GM08714 (cell line): ENCODE results near the gene ANP32B.
A peak's percentile ranks its signal among the peaks of the same experiment; 100 is the strongest.
"Not testable (repeated sequence)": the region's sequence is repeated elsewhere in the genome, so short reads cannot be mapped to it uniquely, and the experiment has no call there.

Source experiments
- H3K4me3 ChIP-seq: fragments of 200-500 bp; sonication (Bioruptor generic); 2 replicates; pipeline ENCODE4 v1.5.1; 2014; ENCODE audit warnings: mild to moderate bottlenecking, low read length, inconsistent platforms
- ZNF274 ChIP-seq: IDR thresholded peaks from 2 replicates; pipeline ENCODE4 v1.6.1; 2012; ENCODE audit warnings: mild to moderate bottlenecking, low read depth, low read length

The ANP32B gene

DNA sequence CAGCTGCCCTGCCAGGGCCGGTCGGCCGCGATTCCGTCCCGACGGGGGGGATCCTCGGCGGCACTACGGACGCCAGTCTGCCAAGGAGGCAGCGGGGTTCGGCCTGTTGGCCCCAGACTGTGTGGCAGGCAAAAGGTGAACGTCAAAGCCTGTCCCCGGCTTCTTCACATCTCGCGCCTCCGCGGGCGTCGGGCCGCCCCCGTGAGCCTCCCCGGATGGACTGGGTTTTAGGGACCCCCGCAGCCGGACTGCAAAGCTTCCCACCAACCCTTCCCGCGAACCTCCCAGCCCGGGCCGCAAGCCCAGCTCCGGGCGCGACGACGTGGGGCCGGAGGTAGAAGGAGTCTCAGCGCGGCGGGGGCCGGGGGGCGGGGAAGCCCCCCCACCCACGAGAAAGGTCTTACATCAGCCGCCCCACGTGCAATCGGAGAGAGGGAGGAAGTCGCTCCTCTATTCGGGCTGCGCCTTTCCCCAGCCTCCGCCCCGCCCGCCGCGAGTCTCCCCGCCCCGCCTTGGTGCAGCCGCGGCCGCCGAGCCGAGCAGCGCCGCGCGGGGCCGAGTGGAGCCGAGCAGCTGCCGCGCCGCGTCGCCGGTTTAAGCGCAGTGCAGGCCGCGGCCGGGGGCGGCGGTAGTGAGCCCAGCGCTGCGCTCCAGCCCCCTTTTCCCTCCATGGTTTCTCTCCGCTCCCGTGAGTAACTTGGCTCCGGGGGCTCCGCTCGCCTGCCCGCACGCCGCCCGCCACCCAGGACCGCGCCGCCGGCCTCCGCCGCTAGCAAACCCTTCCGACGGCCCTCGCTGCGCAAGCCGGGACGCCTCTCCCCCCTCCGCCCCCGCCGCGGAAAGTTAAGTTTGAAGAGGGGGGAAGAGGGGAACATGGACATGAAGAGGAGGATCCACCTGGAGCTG is at the start of gene ANP32B:
Gene ANP32B, plus strand, starts transcription at position 659 of the 906 bp plus-strand sequence. Its CDS starts 215 bp downstream, at position 874.
- peak within 1 kb of the TSS; percentile 85 for H3K4me3 ChIP-seq

DNA sequence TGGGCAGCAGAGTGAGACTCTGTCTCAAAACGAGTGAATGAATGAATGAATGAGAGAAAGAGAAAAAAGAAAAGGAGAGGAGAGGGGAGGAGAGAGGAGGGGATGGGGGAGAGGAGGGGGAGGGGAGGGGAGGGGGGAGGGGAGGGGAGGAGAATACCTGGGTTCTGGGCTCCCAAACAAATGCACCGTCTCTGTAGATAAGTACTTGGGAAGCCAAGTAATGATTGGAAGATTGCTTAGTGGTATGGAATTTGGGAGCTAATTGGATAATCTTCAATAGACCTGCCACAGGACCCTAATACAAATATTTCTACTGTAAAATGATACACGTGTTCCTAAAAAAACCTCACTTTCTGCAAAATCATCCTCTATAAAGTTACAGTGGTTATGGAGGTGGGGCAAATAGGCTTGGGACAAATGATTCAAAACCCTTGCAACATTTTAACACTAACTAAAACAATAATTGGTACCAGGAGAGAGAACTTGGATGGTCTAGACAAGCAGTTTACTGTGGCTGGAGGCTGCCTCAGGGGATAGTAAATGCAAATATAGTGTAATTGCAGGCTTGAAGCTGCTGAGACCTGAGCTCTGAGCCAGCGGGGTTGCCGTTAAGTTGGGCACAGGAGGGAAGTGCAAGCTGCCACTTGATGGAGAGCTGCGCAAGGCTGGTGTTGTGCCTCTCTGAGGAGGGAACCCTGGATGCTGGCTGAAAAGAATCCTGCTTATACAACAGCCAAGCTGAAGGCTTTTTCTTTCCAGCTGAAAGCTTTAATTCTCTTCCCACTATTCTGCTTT is 48.6 kb upstream of the ANP32B start:
- no peak for TF ChIP-seq ZNF274
- H3K4me3 ChIP-seq = no peak overlapping the region

More for the DNA sequence above, at the start of gene ANP32B:
- TF ChIP-seq ZNF274 = no peak

DNA sequence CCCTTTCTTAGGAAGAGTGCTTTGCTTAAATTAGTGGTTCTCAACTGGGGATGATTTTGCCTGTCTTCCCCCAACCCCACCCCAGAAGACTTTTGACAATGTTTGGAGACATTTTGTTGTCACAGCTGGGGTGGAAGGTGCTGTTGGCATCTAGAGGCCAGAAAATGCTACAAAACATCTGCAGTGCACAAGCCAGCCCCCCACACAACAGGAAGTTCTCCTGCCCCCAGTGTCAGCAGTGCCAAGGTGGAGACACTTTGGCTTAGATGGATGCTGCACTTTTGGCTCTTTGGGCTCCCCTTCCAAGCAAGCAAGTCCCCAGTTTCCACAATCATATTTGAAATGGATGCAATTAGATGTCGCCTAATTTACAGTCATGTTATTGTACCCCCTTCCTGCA is 47.9 kb upstream of the ANP32B start:
- TF ChIP-seq ZNF274 = no peak
- H3K4me3 ChIP-seq = no peak overlapping the region

DNA sequence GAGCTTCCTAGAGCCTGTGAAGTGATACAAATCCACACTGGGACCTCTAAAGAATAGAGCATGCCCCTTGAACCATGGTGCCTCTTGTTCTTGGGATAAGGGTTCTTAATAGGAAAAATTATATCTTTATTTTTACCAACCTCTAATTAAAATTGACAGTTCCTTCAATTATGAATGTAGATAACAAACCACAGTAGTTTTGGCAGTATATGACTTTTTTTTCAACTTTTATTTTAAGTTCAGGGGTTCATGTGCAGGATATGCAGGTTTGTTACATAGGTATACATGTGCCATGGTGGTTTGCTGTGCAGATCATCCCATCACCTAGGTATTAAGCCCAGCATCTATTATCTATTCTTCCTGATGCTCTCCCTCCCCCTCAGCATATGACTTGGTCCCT is 46.1 kb upstream of the ANP32B start:
- no peak for TF ChIP-seq ZNF274
- H3K4me3 ChIP-seq = no peak overlapping the region

DNA sequence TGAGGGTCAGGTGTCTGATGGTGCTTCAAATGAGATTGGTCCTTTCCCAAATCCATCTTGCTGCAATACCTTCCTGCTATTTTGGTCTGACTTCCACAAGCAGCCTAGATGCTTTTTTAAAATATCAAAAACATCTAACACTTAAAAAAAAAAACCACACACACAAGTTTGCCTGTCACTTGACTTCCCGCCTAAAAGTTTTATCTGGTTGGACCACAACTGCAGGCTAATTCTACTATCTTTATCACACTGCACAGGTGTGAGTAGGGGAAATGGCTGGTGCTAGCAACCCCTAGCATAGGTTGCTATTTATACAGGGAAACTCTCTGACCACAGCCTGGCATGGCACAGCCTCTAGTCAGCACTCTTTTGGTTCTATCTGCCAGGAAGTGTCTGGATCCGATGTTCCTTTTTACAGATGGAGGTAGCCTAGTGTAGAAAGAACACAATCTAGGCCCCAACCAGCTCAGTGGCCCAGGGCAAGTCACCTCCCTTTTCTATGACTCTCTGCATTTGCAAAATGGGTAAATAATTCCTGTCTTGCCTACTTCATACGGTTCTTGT is 45.0 kb upstream of the ANP32B start, which contains the start of gene HEMGN:
Gene HEMGN, minus strand, starts transcription at position 92 of the 564 bp plus-strand sequence. Its CDS starts 36 bp downstream, at position 56.
- TF ChIP-seq ZNF274 = no peak
- H3K4me3 ChIP-seq = peak within 1 kb of the TSS; percentile 41; the same call in 1 of the 2 replicates

DNA sequence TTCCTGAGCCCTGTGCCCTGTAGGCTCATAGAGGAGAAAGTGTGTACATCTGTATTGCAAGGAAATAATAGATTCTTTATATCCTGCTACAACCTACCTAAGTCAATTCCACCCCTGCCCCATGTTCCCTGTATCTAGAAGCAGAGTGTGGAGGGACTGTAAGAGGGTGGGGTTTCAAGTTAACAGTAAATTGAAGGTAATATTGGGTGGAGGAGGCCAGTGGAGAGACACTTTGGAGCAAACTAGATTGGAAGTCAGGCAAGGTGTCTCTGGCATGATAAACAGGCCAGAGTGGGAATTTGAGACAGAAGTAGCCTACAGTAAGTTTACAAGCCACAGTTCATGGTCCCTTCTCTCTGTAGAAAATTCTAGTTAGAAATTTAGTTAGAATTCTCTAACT is 42.9 kb upstream of the ANP32B start:
- TF ChIP-seq ZNF274 = no peak
- no peak overlapping the region for H3K4me3 ChIP-seq

DNA sequence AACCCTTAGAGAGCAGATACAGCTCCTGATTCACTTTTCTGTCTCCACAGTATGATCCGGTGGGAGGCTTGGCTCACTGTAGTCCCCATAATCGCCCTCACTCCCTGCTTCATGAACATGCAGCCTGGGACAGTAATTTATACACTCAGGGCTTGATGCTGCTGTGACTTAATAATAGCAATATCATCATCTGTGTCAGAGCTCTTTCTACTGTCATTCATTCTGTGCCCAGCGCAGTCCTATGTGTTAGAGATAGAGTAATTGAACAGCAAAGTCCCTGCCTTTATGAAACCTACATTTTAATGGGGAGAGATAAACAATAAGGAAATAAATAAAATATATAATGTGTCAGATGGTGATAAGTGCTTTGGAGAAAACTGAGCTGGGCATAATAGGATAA is 42.4 kb upstream of the ANP32B start:
- H3K4me3 ChIP-seq = no peak overlapping the region
- no peak for TF ChIP-seq ZNF274

DNA sequence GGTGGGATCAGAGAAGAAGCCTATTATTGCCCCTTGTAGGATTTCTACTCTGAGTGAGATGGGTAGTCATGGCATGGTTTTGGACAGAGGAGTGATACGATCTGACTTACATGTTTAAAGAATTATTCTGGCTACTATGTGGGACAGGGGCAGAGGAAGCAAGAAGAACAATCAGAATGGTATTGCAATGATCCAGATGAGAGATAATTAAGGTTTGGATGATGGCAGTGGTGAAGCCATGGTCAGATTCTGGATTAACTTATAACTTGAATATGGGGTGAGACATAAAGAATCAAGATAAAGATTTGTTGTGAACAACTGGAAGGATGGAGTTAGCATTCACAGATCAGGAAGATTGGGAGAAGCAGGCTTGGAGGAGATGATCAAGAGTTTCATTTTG is 41.8 kb upstream of the ANP32B start:
- no peak for TF ChIP-seq ZNF274
- H3K4me3 ChIP-seq = no peak overlapping the region

DNA sequence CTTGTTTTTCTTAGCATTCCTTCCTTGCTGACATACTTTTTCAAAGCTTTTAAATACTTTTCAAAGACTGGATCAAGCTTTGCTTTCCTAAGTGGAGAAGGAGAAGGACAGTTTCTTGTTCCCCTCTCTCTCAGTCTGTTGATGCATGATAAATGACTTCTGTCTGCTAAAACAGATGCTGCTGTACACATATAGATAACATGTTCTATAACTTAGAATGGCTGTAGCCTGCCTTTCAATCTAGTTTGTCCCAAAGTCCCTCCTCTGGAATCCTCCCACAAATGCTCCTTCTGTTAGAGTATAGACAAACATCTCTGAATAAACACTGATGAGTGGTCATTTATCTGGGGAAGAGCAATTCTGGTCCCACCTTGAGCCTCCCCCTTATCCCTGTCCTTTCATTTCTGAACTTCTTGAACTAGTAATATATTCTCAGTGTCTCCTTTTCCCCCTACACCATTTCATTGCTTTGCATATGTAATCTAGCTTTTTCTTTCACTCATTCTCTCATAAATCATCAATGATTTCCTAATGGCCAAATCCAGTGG is 39.8 kb upstream of the ANP32B start:
- no peak for TF ChIP-seq ZNF274
- no peak overlapping the region for H3K4me3 ChIP-seq

DNA sequence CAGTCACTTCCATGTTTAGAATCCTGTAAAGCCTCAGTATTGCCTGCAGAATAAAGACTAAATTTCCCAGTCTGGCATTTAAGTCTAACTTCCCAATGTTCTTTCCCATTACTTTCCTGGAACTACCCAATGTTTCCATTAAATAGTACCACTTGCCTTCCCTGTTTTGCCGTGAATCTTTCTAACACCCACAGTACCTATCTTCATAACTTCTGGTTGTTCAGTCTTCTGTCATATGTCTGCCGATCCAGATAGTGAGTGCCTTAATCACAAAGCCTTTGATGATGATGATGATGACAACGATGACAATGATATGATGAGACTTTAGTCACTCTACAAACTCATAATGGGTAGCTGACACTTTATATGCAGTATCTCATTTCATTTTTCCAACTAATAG is 38.5 kb upstream of the ANP32B start:
- H3K4me3 ChIP-seq = no peak overlapping the region
- no peak for TF ChIP-seq ZNF274

DNA sequence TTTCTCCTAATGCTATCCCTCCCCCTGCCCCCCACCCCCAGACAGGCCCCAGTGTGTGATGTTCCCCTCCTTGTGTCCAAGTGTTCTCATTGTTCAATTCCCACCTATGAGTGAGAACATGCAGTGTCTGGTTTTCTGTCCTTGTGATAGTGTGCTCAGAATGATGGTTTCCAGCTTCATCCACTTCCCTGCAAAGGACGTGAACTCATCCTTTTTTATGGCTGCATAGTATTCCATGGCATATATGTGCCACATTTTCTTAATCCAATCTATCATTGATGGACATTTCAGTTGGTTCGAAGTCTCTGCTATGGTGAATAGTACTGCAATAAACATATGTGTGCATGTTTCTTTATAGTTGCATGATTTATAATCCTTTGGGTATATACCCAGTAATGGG is 37.7 kb upstream of the ANP32B start:
- H3K4me3 ChIP-seq = not testable (repeated sequence)

DNA sequence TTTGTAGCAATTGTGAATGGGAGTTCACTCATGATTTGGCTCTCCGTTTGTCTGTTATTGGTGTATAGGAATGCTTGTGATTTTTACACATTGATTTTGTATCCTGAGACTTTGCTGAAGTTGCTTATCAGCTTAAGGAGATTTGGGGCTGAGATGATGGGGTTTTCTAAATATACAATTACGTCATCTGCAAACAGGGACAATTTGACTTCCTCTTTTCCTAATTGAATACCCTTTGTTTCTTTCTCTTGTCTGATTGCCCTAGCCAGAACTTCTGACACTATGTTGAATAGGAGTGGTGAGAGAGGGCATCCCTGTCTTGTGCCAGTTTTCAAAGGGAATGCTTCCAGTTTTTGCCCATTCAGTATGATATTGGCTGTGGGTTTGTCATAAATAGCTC is 36.0 kb upstream of the ANP32B start:
- not testable (repeated sequence) for H3K4me3 ChIP-seq

DNA sequence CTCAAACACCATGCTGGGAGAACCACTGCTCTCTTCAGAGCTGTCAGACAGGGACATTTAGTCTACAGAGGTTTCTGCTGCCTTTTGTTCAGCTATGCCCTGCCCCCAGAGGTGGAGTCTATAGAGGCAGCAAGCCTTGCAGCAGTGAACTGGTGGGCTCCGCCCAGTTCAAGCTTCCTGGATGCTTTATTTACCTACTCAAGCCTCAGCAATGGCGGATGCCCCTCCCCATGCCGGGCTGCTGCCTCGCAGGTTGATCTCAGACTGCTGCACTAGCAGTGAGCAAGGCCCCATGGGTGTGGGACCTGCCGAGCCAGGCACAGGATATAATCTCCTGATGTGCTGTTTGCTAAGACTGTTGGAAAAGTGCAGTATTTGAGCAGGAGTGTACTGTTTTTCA is 32.3 kb upstream of the ANP32B start:
- H3K4me3 ChIP-seq = not testable (repeated sequence)

DNA sequence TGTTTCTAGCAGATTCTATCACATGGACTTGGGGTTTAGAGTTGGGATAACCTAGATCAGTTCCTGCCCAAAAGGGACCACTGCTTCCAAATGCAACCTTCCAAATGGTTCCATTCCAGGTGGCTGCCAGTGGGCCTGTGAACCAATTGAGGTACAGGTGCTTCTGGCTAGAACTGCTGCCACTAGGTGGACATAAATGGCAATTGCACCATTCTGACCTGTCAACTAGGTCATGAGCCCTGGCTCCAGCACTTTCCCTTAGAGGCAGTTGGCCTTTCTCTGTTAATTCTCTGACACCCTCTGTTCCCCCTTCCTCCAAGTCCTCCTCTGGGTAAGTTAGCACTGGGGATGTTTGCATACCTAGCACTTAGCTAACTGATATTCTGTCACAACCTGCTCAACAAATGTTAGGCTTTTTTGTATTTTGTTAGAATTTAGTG is 28.6 kb upstream of the ANP32B start:
- H3K4me3 ChIP-seq = no peak overlapping the region
- no peak for TF ChIP-seq ZNF274
